ENCODE data around the gene PDGFD.

Gene PDGFD

GRCh38 chr11:103994094-103994493 lies 169.9 kb downstream of the PDGFD start:
- no peaks in the 10 kb centered on the region for H3K36me3 ChIP-seq (ENCODE audit: low read depth)
- no peaks in the 10 kb centered on the region for H3K27me3 ChIP-seq (ENCODE audit: insufficient read depth, poor library complexity, severe bottlenecking)
- no peaks in the 10 kb centered on the region for H3K9me3 ChIP-seq (ENCODE audit: severe bottlenecking)
- ATAC-seq (ENCODE audit: low read depth) = no peak
- DNase-seq (ENCODE audit: low spot score) = no peak
- no peaks in the 10 kb centered on the region for H3K4me1 ChIP-seq (ENCODE audit: insufficient read depth, poor library complexity, severe bottlenecking)
- no peak overlapping the region for H3K4me3 ChIP-seq (ENCODE audit: severe bottlenecking)
- no peak for TF ChIP-seq CTCF (IDR thresholded peaks at IDR 0.05; ENCODE audit: poor library complexity, severe bottlenecking)
- H3K27ac ChIP-seq (ENCODE audit: poor library complexity, severe bottlenecking) = no peak overlapping the region

DNA sequence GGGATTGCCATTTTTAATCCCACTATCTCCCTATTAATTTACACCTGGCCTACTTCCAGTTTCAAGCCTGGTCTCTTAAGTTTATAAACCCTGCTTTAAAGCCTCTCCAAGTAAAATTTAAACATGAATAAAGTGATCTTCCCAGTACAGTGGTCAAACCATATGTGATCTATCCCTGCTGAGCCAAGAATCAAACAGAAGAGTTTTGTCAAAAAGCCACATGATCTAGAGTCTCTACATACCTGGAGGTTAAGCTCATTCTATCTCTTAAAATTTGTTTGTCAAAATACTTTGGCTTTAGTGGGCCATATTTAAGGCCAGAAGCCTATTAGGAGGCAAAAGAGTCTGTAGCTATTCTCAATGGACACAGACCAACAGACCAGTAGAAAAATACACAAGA lies 170.4 kb downstream of the PDGFD start:
- DNase-seq (ENCODE audit: low spot score) (no peak), ATAC-seq (ENCODE audit: low read depth) (no peak)
- Histone ChIP-seq H3K27ac (ENCODE audit: poor library complexity, severe bottlenecking) (no peak overlapping the region), H3K27me3 (ENCODE audit: insufficient read depth, poor library complexity, severe bottlenecking) (no peaks in the 10 kb centered on the region), H3K9me3 (ENCODE audit: severe bottlenecking) (no peaks in the 10 kb centered on the region), H3K36me3 (ENCODE audit: low read depth) (no peaks in the 10 kb centered on the region), H3K4me3 (ENCODE audit: severe bottlenecking) (no peak overlapping the region), H3K4me1 (ENCODE audit: insufficient read depth, poor library complexity, severe bottlenecking) (no peaks in the 10 kb centered on the region)
- TF ChIP-seq CTCF (IDR thresholded peaks at IDR 0.05; ENCODE audit: poor library complexity, severe bottlenecking) = no peak

DNA sequence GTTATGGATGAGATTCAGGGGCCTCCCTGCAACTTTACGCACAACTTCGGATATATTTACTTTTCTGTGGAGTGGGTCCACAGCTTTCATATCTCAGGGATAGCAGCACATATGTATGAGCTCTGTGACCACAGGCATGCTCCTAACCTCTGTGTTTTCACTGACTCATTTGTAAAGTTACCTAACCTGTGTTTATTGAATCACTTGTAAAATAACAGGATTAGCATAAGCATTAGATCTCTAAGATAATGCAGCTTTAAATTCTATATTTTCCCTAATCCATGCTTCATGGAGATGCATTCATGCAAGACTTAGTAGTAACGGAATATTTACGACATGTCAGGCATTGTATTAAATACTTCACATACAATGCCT lies 175.4 kb downstream of the PDGFD start:
- no peak for TF ChIP-seq CTCF (IDR thresholded peaks at IDR 0.05; ENCODE audit: poor library complexity, severe bottlenecking)
- DNase-seq (ENCODE audit: low spot score) (no peak), ATAC-seq (ENCODE audit: low read depth) (peak; percentile 97)
- no peaks in the 10 kb centered on the region for H3K27me3 ChIP-seq (ENCODE audit: insufficient read depth, poor library complexity, severe bottlenecking)
- H3K4me3 ChIP-seq (ENCODE audit: severe bottlenecking) = no peak overlapping the region
- no peaks in the 10 kb centered on the region for H3K36me3 ChIP-seq (ENCODE audit: low read depth)
- no peak overlapping the region for H3K27ac ChIP-seq (ENCODE audit: poor library complexity, severe bottlenecking)
- no peaks in the 10 kb centered on the region for H3K9me3 ChIP-seq (ENCODE audit: severe bottlenecking)
- no peaks in the 10 kb centered on the region for H3K4me1 ChIP-seq (ENCODE audit: insufficient read depth, poor library complexity, severe bottlenecking)

- Histone ChIP-seq H3K4me3 (ENCODE audit: severe bottlenecking) (no peak overlapping the region), H3K27me3 (ENCODE audit: insufficient read depth, poor library complexity, severe bottlenecking) (no peaks in the 10 kb centered on the region), H3K4me1 (ENCODE audit: insufficient read depth, poor library complexity, severe bottlenecking) (no peaks in the 10 kb centered on the region), H3K9me3 (ENCODE audit: severe bottlenecking) (no peaks in the 10 kb centered on the region), H3K27ac (ENCODE audit: poor library complexity, severe bottlenecking) (no peak overlapping the region), H3K36me3 (ENCODE audit: low read depth) (no peaks in the 10 kb centered on the region)
- TF ChIP-seq CTCF (IDR thresholded peaks at IDR 0.05; ENCODE audit: poor library complexity, severe bottlenecking) = peak; percentile 31
- DNase-seq (ENCODE audit: low spot score) (no peak), ATAC-seq (ENCODE audit: low read depth) (no peak; the same call in 2 of the 3 replicates)
Measured at GRCh38 chr11:103987629-103988594, 176.0 kb downstream of the PDGFD start.

DNA sequence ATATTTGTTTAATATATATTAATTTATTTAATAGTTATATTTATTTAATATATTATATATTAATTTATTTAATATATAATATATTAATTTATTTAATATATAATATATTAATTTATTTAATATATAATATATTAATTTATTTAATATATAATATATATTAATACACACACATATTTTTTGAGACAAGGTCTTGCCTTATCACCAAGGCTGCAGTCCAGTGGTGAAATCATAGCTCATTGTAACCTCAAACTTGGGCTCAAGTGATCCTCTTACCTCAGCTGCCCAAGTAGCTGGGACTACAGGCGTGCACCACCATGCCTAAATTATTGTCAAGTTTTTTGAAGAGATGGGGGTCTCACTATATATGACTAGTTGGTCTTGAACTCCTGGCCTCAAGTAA lies 178.9 kb downstream of the PDGFD start:
- H3K4me3 ChIP-seq (ENCODE audit: severe bottlenecking) = no peak overlapping the region
- H3K4me1 ChIP-seq (ENCODE audit: insufficient read depth, poor library complexity, severe bottlenecking) = no peaks in the 10 kb centered on the region
- H3K27ac ChIP-seq (ENCODE audit: poor library complexity, severe bottlenecking) = no peak overlapping the region
- H3K27me3 ChIP-seq (ENCODE audit: insufficient read depth, poor library complexity, severe bottlenecking) = no peaks in the 10 kb centered on the region
- H3K9me3 ChIP-seq (ENCODE audit: severe bottlenecking) = no peaks in the 10 kb centered on the region
- DNase-seq (ENCODE audit: low spot score) (no peak), ATAC-seq (ENCODE audit: low read depth) (no peak)
- TF ChIP-seq CTCF (IDR thresholded peaks at IDR 0.05; ENCODE audit: poor library complexity, severe bottlenecking) = no peak
- no peaks in the 10 kb centered on the region for H3K36me3 ChIP-seq (ENCODE audit: low read depth)
